Subcutaneous adipose tissue (tissue), 4 donors: ENCODE results near the gene PKMYT1. TPM values are rescaled to one million over a fixed set of nuclear protein-coding genes. Genes with fewer than 3 reads are reported as not detected.

Experiments used
- total RNA-seq, 4 donors: library from RNA; depleted of rRNA; stranded (reverse); fragments of >200 nt; gene quantifications; one replicate each; pipeline ENCODE4 v1.1.0, GENCODE V29; 2016
- TF ChIP-seq, protein P1 (sequence below): fragments of 450-650 bp; IDR thresholded peaks from one replicate; pipeline ENCODE4 v1.5.1; 2016; ENCODE audit warnings: low read depth, mild to moderate bottlenecking, control low read depth, antibody characterized with exemption, moderate library complexity

PKMYT1 gene
- total RNA-seq, 4 donors from 2014 or later = 1.5 to 2.0 (median 1.8) TPM; not detected in 1

DNA sequence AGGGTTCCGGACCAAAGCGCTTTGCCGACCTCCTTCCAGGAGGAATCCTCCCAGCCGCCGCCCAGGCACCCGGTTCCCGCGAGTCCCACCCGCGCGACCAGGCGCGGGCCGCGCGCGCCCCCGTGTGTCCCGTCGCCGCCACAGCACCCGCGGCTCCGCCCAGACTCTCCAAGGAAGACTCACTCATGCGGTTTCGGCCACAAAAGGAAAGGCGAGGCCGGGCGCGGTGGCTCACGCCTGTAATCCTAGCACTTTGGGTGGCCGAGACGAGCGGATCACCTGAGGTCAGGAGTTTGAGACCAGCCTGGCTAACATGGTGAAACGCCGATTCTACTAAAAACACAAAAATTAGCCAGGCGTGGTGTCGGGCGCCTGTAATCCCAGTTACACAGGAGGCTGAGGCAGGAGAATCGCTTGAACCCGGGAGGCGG lies 3.5 kb upstream of the PKMYT1 start:
- TF ChIP-seq, protein P1, sequence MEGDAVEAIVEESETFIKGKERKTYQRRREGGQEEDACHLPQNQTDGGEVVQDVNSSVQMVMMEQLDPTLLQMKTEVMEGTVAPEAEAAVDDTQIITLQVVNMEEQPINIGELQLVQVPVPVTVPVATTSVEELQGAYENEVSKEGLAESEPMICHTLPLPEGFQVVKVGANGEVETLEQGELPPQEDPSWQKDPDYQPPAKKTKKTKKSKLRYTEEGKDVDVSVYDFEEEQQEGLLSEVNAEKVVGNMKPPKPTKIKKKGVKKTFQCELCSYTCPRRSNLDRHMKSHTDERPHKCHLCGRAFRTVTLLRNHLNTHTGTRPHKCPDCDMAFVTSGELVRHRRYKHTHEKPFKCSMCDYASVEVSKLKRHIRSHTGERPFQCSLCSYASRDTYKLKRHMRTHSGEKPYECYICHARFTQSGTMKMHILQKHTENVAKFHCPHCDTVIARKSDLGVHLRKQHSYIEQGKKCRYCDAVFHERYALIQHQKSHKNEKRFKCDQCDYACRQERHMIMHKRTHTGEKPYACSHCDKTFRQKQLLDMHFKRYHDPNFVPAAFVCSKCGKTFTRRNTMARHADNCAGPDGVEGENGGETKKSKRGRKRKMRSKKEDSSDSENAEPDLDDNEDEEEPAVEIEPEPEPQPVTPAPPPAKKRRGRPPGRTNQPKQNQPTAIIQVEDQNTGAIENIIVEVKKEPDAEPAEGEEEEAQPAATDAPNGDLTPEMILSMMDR = no peak

DNA sequence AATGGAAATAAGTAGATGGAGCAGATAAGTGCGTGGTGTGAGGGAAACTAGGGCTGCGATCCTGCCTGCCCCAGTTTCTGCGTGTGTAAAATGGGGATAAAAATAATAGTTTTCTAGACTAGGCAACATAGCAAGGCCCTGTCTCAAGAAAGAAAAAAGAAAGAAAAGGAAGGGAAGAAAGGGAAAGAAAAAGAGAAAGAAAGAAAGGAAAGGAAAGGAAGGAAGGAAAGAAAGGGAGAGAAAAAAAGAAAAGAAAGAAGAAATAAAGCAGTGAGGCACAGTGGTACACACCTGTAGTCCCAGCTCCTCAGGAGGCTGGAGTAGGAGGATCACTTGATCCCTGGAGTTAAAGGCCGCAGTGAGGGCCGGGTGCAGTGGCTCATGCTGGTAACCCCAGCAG lies 2.2 kb upstream of the PKMYT1 start:
- TF ChIP-seq, protein P1 = no peak

DNA sequence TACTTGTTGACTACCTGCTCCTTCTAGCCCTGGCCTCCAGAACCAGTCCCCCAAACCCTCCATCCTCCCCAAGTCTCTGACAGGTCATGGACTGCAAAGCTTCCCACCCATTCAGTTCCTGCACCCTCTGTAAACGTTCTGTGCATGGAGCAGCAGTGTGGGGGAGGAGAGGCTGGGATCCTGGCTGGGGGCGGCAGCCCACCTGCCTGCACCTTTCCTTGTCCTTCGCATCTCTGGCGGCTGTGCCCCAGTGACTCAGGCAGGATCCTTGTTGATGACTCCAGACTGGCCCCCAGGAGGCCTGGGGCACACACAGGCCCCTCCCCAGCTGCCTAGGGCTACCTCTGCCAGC lies 1.6 kb upstream of the PKMYT1 start:
- TF ChIP-seq, protein P1 = no peak

DNA sequence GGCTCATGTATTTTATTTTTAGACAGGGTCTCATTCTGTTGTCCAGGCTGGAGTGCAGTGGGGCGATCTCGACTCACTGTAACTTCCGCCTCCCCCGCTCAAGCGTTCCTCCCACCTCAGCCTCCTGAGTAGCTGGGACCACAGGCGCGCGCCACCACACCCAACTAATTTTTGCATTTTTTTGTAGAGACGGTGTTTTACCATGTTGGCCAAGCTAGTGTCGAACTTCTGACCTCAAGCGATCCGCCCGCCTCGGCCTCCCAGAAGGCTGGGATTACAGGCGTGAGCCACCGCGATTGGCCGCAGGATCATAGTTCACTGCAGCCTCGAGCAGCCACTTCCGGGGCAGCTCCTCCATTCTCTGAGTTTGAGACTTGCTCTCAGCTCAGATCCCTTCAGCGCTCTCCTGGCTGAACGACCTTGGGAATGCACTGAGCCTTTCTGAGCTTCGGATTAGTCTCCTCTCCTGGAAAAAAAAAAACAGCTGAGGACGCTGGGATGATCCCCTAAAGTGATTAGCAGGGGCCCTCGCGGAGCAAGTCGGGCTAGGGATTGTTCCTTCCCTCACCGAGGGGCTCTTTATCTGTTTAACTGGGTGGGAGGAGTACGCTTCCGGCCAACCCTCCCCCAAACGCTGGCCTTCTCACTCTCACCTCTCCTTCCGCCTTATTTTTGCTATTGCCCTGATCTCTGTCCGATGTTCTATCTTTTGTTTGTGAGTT lies 1.1 kb upstream of the PKMYT1 start:
- TF ChIP-seq, protein P1 = no peak

DNA sequence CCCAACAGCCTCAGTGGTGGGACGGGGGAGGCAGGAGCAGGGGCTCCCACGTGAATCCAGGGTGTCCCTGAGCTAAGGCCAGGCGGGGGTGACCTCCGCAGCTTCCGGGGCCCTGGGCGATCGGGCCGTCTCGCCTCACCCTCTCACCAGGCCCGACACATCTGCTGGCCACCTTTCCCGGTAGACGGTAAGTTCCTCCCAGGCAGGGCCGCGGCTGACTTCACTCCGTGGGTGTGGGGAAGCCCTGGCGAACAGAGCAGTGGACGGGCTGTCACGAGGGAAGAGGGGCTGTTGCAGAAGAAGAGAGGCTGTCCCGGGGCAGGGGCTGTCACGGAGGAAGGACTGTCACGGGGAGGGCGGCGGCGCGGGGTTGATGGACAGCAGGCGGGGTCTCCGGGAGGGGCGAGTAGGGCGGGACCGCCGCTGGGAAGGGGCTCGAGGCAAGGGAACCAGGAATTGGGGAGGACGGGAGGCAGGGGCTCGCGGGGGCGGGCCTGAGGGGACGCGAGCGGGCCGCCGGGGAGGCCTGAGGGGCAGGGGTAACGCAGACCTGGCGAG lies 498 bp downstream of the PKMYT1 start:
- TF ChIP-seq, protein P1 = no peak

DNA sequence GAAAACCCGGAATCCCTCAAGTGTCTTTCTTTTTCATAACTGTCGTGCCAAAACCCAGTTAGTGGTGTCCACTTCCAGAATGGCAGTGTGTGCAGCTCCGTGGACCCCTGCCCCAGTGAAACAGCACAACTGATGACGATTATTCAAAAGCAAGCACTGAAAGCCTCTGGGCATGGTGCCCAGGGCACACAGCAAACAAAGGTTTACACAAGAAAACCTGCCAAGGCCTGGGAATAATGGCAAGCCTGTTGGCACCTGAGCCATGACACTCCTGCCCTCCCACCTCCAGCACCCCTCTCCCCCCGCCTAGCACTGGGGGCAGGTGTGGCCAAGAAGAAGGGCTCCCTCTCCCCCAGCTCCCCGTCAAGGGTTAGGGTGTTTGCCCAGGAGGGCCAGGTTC lies 2.8 kb downstream of the PKMYT1 start:
- TF ChIP-seq, protein P1 = no peak

DNA sequence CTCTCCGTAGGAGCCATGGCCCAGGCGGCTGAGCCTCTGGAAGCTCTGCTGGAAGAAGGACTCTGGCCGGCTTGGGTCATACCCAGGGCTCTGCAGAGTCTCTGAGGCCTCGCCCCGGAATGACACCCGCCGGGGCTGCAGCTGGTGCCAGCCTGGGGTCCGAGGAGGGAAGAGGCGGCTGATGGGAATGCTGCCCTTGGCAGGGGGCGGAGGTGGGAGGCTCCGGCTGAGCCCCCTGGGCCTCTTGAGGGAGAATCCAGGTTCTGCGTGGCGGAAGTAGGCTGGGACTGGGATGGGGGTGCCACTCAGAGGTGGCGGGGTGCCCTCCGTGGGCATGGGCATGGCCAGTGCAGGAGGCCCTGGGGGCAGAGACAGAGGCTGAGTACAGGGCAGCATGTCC lies 3.6 kb downstream of the PKMYT1 start:
- TF ChIP-seq, protein P1 = no peak
